Ramos (cell line): Measurements from ENCODE around the gene DLL4.
"Not testable (repeated sequence)": the region's sequence is repeated elsewhere in the genome, so short reads cannot be mapped to it uniquely, and the experiment has no call there.

Experiments used
- in situ Hi-C: fragments of 300-500 bp; cut with MboI; formaldehyde crosslinking; loops from one replicate; pipeline ENCODE4 v1.14.3; 2022; ENCODE audit warnings: low sequenced_read_pairs; ENCODE audit not compliant: unreplicated experiment

Gene DLL4

DNA sequence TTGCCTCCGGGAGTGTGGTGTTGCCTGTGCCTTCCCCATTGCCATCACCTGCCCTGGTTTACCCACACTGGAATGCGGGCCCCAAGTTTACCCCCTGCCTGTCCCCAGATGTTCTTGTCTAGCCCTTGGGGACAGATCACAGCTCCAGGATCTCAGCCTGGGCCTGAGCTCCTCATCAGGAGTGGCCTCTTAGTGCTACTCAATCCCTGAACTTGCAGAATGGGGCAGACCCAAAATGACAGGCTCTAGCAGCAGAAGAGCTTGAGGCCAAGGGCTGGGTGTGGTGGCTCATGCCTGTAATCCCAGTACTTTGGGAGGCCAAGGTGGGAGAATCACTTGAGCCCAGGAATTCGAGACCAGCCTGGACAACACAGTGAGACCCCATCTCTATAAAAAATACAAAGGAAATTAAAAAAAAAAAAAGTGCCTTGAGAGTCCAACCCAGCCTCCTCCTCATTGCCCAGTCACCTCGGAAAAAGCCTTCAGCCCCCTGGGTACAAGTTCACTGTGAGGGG lies 28.0 kb downstream of the DLL4 start:
- in situ Hi-C loops: no loop called here

DNA sequence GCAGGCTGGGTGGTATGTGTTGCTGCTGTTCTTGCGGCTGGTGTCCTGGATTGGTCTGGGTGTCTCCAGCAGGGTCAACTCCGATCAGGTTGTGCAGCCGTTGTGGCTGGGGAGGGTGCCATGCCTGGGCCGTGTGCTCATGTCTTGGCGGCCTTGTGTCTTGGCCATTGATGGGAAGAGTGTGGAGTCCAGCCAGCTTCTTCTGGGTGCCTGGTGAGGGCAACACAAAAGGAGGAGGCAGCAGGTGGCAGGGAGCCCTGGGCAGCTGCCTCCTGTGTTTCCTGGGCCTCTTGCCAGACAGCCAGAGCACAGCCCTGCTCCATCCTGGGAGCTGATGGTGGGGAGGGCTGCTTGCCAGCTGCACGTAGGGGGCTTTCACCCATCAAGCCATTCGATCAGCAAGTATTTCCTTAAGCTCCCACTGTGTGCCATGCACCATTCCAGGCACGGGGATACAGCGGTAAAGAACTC lies 28.5 kb downstream of the DLL4 start:
- in situ Hi-C loops: no loop called here

DNA sequence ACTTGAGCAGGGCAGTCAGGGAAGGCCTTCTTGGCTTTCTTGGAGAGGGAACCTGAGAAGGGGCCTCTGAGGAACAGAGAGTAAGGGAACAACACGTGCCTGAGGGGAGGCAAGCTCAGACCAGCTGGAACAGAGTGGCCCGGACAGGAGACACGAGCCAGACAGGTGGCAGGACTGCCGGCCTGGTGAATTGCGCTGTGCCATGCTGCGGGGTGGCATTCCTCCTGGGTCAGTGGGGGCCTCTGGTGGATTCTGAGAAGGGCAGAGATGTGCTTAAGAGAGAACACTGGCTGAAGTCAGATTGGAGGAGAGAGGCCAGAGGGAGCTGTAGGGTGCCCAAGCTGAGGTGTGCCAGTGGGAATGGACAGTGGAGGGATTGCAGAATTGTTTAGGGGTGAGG lies 29.0 kb downstream of the DLL4 start:
- in situ Hi-C loops: no loop called here

GRCh38 chr15:40958723-40959122 lies 29.6 kb downstream of the DLL4 start:
- in situ Hi-C loops: no loop called here

GRCh38 chr15:40959331-40960141 lies 30.4 kb downstream of the DLL4 start:
- in situ Hi-C loops: no loop called here

GRCh38 chr15:40960151-40960885 lies 31.2 kb downstream of the DLL4 start:
- in situ Hi-C loops: no loop called here

- in situ Hi-C loops: no loop called here
These were observed 31.8 kb downstream of the DLL4 start for GRCh38 chr15:40960925-40961324.

DNA sequence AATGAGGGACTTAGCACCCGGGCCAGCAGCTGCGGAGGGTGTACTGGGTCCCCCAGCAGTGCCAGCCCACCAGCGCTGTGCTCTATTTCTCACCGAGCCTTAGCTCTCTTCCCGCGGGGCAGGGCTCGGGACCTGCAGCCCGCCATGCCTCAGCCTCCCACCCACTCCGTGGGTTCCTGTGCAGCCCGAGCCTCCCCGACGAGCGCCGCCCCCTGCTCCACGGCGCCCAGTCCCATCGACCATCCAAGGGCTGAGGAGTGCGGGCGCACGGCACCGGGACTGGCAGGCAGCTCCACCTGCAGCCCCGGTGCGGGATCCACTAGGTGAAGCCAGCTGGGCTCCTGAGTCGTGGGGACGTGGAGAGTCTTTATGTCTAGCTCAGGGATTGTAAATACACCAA lies 32.6 kb downstream of the DLL4 start:
- in situ Hi-C loops: not testable (repeated sequence)

DNA sequence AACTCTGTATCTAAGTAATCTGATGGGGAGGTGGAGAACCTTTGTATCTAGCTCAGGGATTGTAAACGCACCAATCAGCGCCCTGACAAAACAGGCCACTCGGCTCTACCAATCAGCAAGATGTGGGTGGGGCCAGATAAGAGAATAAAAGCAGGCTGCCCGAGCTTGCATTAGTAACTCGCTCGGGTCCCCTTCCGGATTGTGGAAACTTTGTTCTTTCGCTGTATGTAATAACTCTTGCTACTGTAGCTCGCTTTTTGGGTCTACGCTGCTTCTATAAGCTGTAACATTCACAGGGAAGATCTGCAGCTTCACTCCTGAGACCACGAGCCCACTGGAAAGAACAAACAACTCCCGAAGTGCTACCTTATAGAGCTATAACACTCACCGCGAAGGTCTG lies 33.2 kb downstream of the DLL4 start:
- in situ Hi-C loops: not testable (repeated sequence)

DNA sequence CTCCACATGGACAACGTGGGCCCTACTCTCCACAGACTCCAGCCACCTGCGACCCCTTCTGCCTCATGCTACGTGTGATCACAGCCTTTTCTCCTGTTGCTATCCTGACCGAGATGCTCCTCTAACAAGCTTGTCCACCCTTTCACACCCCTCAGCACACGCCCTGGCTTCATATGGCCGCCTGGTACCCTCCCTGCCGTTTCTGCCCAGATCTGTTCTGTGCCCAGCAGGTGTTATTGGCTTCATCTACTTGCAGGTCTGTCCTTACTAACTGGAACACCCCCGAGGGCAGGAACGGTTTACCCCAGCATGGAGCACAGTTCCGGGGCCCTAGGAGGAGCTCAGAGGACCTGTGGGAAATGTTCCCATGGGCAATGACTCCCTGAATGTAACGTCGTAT lies 34.1 kb downstream of the DLL4 start:
- in situ Hi-C loops: no loop called here

GRCh38 chr15:40964006-40964405 lies 34.9 kb downstream of the DLL4 start:
- in situ Hi-C loops: no loop called here

- in situ Hi-C loops: no loop called here
These were observed 35.5 kb downstream of the DLL4 start for GRCh38 chr15:40964634-40965033.

- in situ Hi-C loops: no loop called here
These were observed 39.3 kb downstream of the DLL4 start for GRCh38 chr15:40968290-40969085.

DNA sequence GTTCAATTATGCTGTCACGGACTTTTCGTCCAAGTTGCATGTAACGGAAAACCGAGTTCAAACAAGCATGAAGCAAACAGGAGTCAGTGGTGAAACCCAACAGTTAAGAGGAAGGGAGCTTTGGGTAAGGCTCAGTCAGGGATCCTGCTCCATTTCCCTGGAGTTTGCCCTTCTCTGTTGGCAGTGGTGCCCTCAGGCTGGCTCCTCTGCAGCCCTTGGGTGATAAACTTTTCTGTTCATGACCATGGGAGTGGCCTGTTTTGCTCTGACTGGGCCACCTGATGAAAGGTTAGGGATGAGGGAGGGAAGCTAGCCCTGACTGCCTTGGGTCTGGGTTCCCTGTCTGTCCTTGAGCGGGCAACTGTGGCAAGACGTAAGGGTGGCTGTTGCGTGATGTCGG lies 40.2 kb downstream of the DLL4 start:
- in situ Hi-C loops: no loop called here

GRCh38 chr15:40974879-40975278 lies 45.7 kb downstream of the DLL4 start:
- in situ Hi-C loops: no loop called here

- in situ Hi-C loops: no loop called here
These were observed 47.7 kb downstream of the DLL4 start for GRCh38 chr15:40976819-40977218.

GRCh38 chr15:40978141-40978540 lies 49.0 kb downstream of the DLL4 start:
- in situ Hi-C loops: no loop called here

GRCh38 chr15:40978562-40978961 lies 49.4 kb downstream of the DLL4 start:
- in situ Hi-C loops: no loop called here

DNA sequence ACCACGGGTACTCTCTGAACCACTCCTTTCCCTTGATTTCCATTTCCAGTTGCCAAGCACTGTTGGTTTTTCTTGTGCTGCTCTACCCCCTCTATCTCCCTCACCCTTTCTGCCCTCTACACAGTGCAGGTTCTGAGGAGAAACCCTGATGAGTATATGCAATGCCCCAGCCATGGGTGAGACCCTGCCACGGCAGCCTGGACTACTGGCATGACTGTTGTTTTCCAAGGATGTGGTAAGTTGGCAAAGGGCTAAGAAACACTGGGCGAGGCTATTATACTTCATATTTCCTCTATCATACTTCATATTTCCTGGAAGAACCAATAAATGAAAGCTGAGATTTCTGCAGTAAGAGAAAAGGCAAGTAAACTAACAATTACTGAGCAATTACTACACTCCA lies 52.0 kb downstream of the DLL4 start:
- in situ Hi-C loops: no loop called here

DNA sequence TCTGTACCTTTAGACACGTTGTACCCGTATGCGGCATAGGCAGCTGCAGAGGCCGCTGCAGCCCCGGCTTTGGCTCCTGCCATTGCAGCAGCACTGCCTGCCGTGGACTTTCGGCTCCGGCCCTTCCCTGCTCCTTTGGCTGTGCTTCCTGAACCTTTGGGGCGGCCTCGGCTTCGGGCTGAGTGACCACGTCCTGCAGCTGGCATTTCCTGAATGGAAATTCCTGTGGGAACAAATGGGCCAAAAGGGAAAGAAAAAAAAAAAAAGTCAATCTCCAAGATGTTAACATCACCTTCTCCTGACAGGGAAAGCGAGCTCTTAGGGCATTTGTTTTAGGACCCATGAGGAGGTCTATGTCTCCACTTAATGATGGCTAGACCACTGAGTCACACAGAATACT lies 53.7 kb downstream of the DLL4 start:
- in situ Hi-C loops: no loop called here

DNA sequence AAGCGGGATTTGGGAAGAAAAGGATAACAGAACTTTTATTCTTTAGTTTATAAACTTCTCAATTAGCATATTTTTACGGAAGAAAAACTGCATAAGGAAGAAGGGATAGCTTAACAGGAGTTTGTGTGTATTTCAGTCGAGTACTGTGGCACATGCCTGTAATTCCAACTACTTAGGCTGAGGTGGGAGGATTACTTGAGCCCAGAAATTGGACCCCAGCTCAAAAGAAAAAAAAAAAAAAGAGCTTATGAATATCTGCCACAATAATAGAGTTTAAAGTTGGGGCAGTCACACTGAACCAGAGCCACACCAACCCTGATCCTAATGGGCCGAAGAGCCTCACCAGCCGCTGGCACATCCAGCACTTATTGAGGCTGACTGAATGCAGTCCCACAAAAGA lies 55.3 kb downstream of the DLL4 start:
- in situ Hi-C loops: no loop called here
